Activated naive CD8-positive, alpha-beta T cell treated with anti-CD3 and anti-CD28 coated beads, Interleukin-2, amount 10 ng/mL, durations not matched to agents 7 days and 5 days (primary cell): ENCODE measurements around the gene PXYLP1. TPM values are rescaled to one million over a fixed set of nuclear protein-coding genes. Genes with fewer than 3 reads are reported as not detected.
"Not testable (repeated sequence)": the region's sequence is repeated elsewhere in the genome, so short reads cannot be mapped to it uniquely, and the experiment has no call there.

Source experiments
- ATAC-seq: fragments of 150-1000 bp; cut with Tn5 transposase; one replicate; pipeline ENCODE4 v1.10.0; 2021; ENCODE audit warnings: low read depth, moderate library complexity
- POLR2A ChIA-PET: fragments of 350-600 bp; sonication (Branson Sonifier 250); formaldehyde crosslinking; loops from one replicate; lab custom pipeline; 2021; ENCODE audit warnings: antibody characterized with exemption; lab: Charles Lee
- DNase-seq: peaks from one replicate; pipeline ENCODE4 v3.0.0; 2021
- H3K27ac Mint-ChIP-seq: one replicate; pipeline ENCODE4 v1.8.0; 2022; ENCODE audit warnings: mild to moderate bottlenecking, mixed read lengths
- H3K27me3 Mint-ChIP-seq: one replicate; pipeline ENCODE4 v1.8.0; 2022; ENCODE audit warnings: mild to moderate bottlenecking, moderate library complexity, mixed read lengths
- H3K36me3 Mint-ChIP-seq: one replicate; pipeline ENCODE4 v1.8.0; 2021; ENCODE audit warnings: mild to moderate bottlenecking, mixed read lengths
- H3K4me1 Mint-ChIP-seq: one replicate; pipeline ENCODE4 v1.8.0; 2021; ENCODE audit warnings: mixed read lengths
- H3K4me3 Mint-ChIP-seq: one replicate; pipeline ENCODE4 v1.8.0; 2022; ENCODE audit warnings: mild to moderate bottlenecking, moderate library complexity, mixed read lengths
- H3K9me3 Mint-ChIP-seq: one replicate; pipeline ENCODE4 v1.8.0; 2021; ENCODE audit warnings: mixed read lengths
- total RNA-seq, 2 experiments: library from RNA; stranded (reverse); gene quantifications; one replicate each; pipeline ENCODE4 v1.2.3, GENCODE V29; 2021

PXYLP1 gene, protein sequence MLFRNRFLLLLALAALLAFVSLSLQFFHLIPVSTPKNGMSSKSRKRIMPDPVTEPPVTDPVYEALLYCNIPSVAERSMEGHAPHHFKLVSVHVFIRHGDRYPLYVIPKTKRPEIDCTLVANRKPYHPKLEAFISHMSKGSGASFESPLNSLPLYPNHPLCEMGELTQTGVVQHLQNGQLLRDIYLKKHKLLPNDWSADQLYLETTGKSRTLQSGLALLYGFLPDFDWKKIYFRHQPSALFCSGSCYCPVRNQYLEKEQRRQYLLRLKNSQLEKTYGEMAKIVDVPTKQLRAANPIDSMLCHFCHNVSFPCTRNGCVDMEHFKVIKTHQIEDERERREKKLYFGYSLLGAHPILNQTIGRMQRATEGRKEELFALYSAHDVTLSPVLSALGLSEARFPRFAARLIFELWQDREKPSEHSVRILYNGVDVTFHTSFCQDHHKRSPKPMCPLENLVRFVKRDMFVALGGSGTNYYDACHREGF
- 10 to 100 TPM; 15.8 to 19.5 TPM for total RNA-seq

DNA sequence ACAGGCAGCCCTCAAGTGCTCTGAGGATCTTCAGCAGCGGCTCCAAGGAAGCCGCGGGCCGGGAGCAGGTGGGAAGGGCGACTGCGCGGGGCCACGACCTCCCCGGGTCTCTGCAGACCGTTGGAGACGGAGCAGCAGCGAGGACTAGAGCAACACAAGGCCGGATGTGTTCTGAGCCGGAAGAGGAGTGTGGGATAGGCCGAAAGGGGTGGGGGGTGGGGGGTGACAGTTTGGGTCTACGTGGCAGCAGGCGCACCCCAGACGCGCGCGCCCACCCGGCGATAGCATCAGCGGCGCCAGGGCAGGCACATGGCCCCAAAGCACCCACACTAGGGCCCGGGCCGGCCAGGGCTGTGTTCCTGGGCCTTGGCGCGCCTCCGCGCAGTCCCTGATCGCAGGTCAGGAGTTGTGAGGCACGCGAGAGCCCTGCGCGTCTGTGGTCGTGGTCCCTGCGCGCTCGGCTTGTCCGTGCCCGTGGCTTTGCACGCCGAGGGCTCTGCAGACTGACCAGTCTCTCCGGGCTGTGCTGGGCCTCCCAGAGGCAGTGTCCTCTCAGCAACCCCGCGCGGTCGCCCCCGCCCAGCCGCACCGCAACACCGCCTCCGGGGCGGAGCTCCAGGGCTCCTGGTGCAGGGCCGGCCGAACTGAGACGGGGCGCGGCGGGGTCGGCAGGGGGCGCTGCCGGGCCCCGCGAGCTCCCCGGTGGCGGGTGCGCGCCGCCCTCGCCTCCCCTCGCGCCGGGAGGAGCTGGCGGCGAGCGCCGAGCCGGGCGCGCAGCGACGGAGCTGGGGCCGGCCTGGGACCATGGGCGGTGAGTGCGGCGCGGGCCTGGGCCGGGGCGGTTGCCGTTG lies at the start of gene PXYLP1:
Gene PXYLP1 (plus strand): TSS at position 725 of the 851 bp plus-strand sequence. CDS start 28,351 bp downstream, outside the sequence.
- peak within 1 kb of the TSS; percentile 99 for H3K27ac Mint-ChIP-seq
- H3K9me3 Mint-ChIP-seq = no peaks in the 10 kb centered on the region
- peaks cover 15% of the 10 kb centered on the region for H3K36me3 Mint-ChIP-seq
- H3K27me3 Mint-ChIP-seq = peaks cover 2% of the 10 kb centered on the region
- peak within 1 kb of the TSS; percentile 93 for H3K4me3 Mint-ChIP-seq
- H3K4me1 Mint-ChIP-seq = peaks cover 49% of the 10 kb centered on the region
- peak; percentile 98 for DNase-seq
- POLR2A ChIA-PET = interaction anchor here (0.6 to 4.3 kb wide), 25 partner anchors 9 to 268 kb away, joined by 3 to 85 read pairs (median 6); no protein-coding TSS in a partner anchor
- peak; percentile 92 for ATAC-seq

DNA sequence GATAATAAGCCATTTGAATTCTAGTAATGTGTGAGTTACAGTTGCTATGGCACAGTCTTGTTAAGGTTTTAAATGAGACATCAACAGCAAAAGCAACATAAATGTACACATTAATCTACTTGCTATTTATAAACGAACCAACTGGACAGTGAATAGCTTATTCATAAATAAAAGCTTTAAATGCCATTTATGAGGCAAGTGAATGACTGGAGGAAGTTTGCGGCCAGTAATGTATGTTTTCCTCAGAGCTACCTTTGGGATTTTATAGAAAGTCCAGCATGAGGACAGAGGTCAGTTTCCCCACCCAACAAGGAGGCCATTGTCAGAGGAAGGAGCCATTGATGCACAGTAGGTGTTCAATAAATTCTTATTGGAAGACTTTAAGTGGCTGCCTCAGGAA lies 48.0 kb upstream of the PXYLP1 start:
- H3K36me3 Mint-ChIP-seq = no peaks in the 10 kb centered on the region
- no peak for ATAC-seq
- H3K27me3 Mint-ChIP-seq = peaks cover 11% of the 10 kb centered on the region
- no peaks in the 10 kb centered on the region for H3K4me1 Mint-ChIP-seq
- H3K4me3 Mint-ChIP-seq = no peak overlapping the region
- peaks cover 4% of the 10 kb centered on the region for H3K9me3 Mint-ChIP-seq
- no peak for DNase-seq
- no peak overlapping the region for H3K27ac Mint-ChIP-seq
- POLR2A ChIA-PET = no interaction called here

- Mint-ChIP-seq H3K27ac (no peak overlapping the region), H3K9me3 (peaks cover 3% of the 10 kb centered on the region), H3K4me1 (no peaks in the 10 kb centered on the region), H3K36me3 (no peaks in the 10 kb centered on the region), H3K4me3 (no peak overlapping the region), H3K27me3 (peaks cover 10% of the 10 kb centered on the region)
- no peak for ATAC-seq
- no peak for DNase-seq
- POLR2A ChIA-PET = no interaction called here
Observed at GRCh38 chr3:141184430-141184829, 47.2 kb upstream of the PXYLP1 start.

GRCh38 chr3:141191097-141191749 lies 40.4 kb upstream of the PXYLP1 start:
- Mint-ChIP-seq H3K27ac (peak overlapping the region; percentile 36), H3K4me3 (no peak overlapping the region), H3K27me3 (peaks cover 15% of the 10 kb centered on the region), H3K9me3 (no peaks in the 10 kb centered on the region), H3K4me1 (peaks cover 10% of the 10 kb centered on the region), H3K36me3 (no peaks in the 10 kb centered on the region)
- DNase-seq (no peak), ATAC-seq (no peak)
- POLR2A ChIA-PET = interaction anchor here (1.0 kb wide), 1 partner anchor 41 kb away, joined by 3 read pairs; the partner anchor contains the start of gene PXYLP1

DNA sequence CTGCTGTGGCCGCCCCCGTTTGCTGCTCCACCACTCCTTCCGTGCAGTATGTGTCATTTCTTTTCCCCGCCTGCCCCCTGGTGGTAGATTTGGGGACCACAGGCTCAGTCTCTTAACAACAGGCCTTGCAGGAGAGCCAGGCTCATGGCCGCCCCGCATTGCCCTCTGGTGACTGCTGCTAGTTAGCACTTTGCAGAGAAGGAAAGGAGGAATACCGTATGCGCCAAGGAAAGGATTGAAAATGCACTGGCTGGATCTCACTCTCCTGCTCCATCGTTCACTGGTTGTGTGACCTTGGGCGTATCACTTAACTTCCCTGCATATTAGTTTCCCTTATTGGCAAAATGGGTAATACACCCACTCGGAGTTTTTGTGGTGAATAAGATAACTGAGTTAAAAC lies 39.3 kb upstream of the PXYLP1 start:
- Mint-ChIP-seq H3K36me3 (peaks cover under 1% of the 10 kb centered on the region), H3K27ac (no peak overlapping the region), H3K9me3 (peaks cover 2% of the 10 kb centered on the region), H3K4me1 (peaks cover 10% of the 10 kb centered on the region), H3K4me3 (no peak overlapping the region), H3K27me3 (peaks cover 20% of the 10 kb centered on the region)
- peak; percentile 100 for ATAC-seq
- peak; percentile 96 for DNase-seq
- POLR2A ChIA-PET = interaction anchor here (1.0 kb wide), 1 partner anchor 40 kb away, joined by 3 read pairs; the partner anchor contains the start of gene PXYLP1

DNA sequence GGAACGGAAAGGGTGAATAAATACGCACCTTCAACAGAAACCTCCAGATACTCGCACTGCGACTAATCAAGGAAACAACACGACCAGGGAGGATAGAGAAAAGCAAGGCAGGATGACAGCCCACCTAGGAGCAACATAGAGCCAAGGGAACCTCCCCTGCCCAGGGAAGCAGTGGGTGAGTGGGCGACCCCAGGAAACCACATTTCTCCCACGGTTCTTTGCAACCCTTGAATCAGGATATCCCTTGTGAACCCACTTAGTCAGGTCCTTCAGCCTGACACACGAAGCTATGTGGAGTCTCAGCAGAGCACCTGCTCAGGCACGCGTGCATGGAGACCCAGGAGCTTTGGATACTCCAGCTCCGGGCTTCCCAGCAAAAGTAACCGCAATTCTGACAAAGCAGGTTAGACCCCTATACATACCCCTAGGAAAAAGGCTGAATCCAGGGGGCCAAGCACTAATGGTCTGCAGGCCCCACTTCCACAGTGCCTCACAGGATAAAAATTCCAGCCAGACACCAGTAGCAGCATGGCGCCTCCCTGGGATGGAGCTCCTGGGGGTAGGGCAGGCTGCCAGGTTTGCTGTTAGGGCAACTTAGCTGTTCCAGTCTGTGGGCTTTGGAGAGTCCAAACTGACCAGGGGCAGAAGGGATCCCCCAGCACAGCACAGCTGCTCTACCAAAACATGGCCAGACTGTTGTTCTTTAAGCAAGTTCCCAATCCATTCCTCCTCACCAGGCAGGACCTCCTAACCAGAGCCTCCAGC lies 38.4 kb upstream of the PXYLP1 start:
- ATAC-seq (no peak), DNase-seq (no peak)
- H3K4me3 Mint-ChIP-seq = no peak overlapping the region
- peaks cover 2% of the 10 kb centered on the region for H3K9me3 Mint-ChIP-seq
- no peak overlapping the region for H3K27ac Mint-ChIP-seq
- H3K4me1 Mint-ChIP-seq = peaks cover 10% of the 10 kb centered on the region
- H3K27me3 Mint-ChIP-seq = peaks cover 29% of the 10 kb centered on the region
- POLR2A ChIA-PET = no interaction called here
- H3K36me3 Mint-ChIP-seq = peaks cover 2% of the 10 kb centered on the region

DNA sequence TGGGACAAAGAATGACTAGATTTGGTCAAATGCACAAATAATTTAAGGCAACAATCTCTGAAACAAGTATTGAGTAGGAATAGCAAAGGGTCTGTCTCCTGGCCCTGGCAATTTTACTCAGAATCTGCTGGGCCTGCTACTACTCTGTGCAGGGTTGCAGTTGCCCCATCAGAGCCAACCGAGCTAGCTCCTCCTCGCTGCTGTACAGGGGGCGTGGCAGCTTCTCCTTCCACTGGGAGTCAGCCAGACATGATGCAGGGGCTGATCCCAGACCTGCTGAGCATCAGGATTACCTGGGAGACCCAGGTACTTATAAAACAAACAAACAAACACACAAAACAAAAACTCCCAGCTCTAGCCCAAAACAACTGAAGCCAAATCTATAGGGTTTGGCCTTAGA lies 30.5 kb upstream of the PXYLP1 start:
- ATAC-seq = no peak
- Mint-ChIP-seq H3K4me1 (no peaks in the 10 kb centered on the region), H3K27ac (no peak overlapping the region), H3K9me3 (peaks cover 2% of the 10 kb centered on the region), H3K27me3 (peaks cover 39% of the 10 kb centered on the region), H3K4me3 (no peak overlapping the region), H3K36me3 (peaks cover 2% of the 10 kb centered on the region)
- POLR2A ChIA-PET = no interaction called here
- no peak for DNase-seq

DNA sequence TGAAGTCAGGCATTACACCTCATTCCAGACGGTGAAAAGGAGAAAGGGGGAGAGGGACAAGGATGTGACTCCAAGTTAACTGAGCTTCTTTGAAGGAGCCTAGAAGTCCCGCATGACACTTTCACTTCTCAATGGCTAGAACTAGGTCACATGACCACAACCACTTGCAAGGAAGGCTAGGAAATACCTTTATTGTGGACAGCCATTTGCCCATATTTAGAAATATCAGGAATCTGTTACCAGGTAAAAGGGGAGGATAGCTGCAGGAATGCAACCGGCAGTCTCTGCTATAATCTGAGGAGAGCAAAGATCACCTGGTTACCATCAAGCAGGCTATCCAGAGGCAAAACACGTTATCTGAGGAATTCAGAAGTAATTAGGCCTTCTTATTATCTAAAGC lies 28.9 kb upstream of the PXYLP1 start:
- no peak overlapping the region for H3K4me3 Mint-ChIP-seq
- no peak for DNase-seq
- H3K36me3 Mint-ChIP-seq = no peaks in the 10 kb centered on the region
- H3K27ac Mint-ChIP-seq = no peak overlapping the region
- POLR2A ChIA-PET = interaction anchor here (0.6 kb wide), 1 partner anchor 530 kb away, joined by 5 read pairs; no protein-coding TSS in a partner anchor
- no peak for ATAC-seq
- H3K27me3 Mint-ChIP-seq = peaks cover 32% of the 10 kb centered on the region
- no peaks in the 10 kb centered on the region for H3K4me1 Mint-ChIP-seq
- no peaks in the 10 kb centered on the region for H3K9me3 Mint-ChIP-seq

DNA sequence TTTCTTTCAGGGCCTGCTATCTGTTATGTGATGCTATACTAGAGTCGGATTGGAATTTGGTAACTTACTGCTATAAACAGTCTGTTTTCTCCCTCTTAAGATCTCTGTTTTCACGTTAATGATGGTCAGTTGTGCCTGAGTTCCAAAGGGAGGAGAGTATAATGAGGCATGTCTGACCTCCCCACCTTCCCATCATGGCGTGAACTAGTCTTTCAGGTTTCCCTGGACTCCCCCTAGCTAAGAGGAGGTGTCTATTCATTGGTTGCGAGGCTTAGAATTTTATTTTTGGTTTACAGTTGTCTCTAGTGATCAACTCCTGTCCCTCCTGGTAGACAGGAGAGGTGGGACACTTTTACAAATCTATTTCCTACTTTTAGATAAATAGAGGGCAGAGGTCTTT lies 27.8 kb upstream of the PXYLP1 start:
- POLR2A ChIA-PET = no interaction called here
- ATAC-seq (no peak), DNase-seq (no peak)
- H3K9me3 Mint-ChIP-seq = no peaks in the 10 kb centered on the region
- H3K36me3 Mint-ChIP-seq = no peaks in the 10 kb centered on the region
- H3K4me3 Mint-ChIP-seq = no peak overlapping the region
- H3K27me3 Mint-ChIP-seq = peaks cover 24% of the 10 kb centered on the region
- no peak overlapping the region for H3K27ac Mint-ChIP-seq
- no peaks in the 10 kb centered on the region for H3K4me1 Mint-ChIP-seq

- ATAC-seq (no peak), DNase-seq (no peak)
- Mint-ChIP-seq H3K27me3 (peaks cover 20% of the 10 kb centered on the region), H3K4me1 (no peaks in the 10 kb centered on the region), H3K27ac (no peak overlapping the region), H3K4me3 (no peak overlapping the region), H3K36me3 (no peaks in the 10 kb centered on the region), H3K9me3 (no peaks in the 10 kb centered on the region)
- POLR2A ChIA-PET = no interaction called here
Observed at GRCh38 chr3:141204343-141204742, 27.3 kb upstream of the PXYLP1 start.

GRCh38 chr3:141211306-141211705 lies 20.3 kb upstream of the PXYLP1 start:
- H3K36me3 Mint-ChIP-seq, H3K4me1 Mint-ChIP-seq, H3K9me3 Mint-ChIP-seq, DNase-seq, H3K27me3 Mint-ChIP-seq, H3K27ac Mint-ChIP-seq, H3K4me3 Mint-ChIP-seq, ATAC-seq, POLR2A ChIA-PET: not testable (repeated sequence)

DNA sequence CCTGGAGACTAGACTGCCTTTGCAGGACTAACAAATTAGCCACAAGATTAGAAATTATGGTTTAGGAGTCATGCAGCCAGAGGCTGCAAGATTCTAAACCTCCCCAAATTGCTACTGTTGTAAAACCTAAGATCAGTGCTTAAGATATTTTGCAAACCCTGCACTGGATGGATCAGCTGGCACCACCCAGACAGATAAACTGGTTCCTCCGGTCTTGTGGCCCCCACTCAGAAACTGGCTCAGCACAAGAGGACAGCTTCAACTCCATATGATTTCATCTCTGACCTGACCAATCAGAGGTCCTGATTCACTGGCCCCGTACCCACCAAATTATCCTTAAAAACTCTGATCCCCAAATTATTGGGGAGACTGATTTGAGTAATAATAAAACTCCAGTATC lies 19.5 kb upstream of the PXYLP1 start:
- POLR2A ChIA-PET = no interaction called here
- H3K9me3 Mint-ChIP-seq = no peaks in the 10 kb centered on the region
- no peaks in the 10 kb centered on the region for H3K36me3 Mint-ChIP-seq
- H3K4me1 Mint-ChIP-seq = no peaks in the 10 kb centered on the region
- DNase-seq (no peak), ATAC-seq (no peak)
- no peak overlapping the region for H3K4me3 Mint-ChIP-seq
- peaks cover 2% of the 10 kb centered on the region for H3K27me3 Mint-ChIP-seq
- no peak overlapping the region for H3K27ac Mint-ChIP-seq
